ENCODE results near the gene POLN. TPM values are rescaled to one million over a fixed set of nuclear protein-coding genes. Genes with fewer than 3 reads are reported as not detected.

Gene POLN
- total and polyA plus RNA-seq, 2 experiments from 2014 or later: 1.7 to 2.0 TPM

DNA sequence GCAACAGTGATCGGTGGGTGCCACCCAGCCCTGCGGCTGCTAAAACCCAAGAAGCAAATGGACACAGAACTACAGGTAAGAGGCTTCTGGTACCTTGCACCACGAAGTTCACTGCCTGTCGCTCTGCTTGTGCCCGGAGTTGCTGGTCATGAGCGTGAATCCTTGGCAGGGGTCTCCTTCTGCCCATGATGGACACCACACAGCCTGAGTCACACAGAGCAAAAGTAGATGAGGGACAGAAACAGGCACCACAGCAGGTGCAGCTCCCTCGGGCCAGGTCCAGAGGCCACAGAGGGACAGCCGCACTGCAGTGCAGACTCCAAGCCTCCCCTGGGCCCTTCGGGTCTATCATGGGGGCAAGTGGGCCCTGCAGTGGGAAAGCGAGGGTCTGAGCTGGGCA, 160.4 kb downstream of the POLN start:
- WGBS (ENCODE audit: low lambda C conversion rate, missing lambda C conversion rate): 93% methylated on average over 10 of the region's 10 CpGs
- H3K4me2 ChIP-seq: no peak overlapping the region
- H3K4me3 ChIP-seq: no peak overlapping the region
- no peaks in the 10 kb centered on the region for H3K79me2 ChIP-seq
- H3K4me1 ChIP-seq (ENCODE audit: insufficient read depth): no peaks in the 10 kb centered on the region
- H4K20me1 ChIP-seq (ENCODE audit: insufficient read depth, poor library complexity, severe bottlenecking): no peaks in the 10 kb centered on the region
- no peak for DNase-seq (ENCODE audit: low spot score)
- H3K27ac ChIP-seq: no peak overlapping the region
- H3K9me2 ChIP-seq (replicated peaks; ENCODE audit: insufficient read depth): no peaks in the 10 kb centered on the region
- H3K9me3 ChIP-seq (ENCODE audit: low read depth): no peaks in the 10 kb centered on the region
- H2AFZ ChIP-seq: no peak overlapping the region
- TF ChIP-seq CTCF (IDR thresholded peaks at IDR 0.05; ENCODE audit: poor library complexity): no peak
- TF ChIP-seq EZH2 (IDR thresholded peaks at IDR 0.05; ENCODE audit: borderline replicate concordance): no peak
- TF ChIP-seq EZH2phosphoT487 (IDR thresholded peaks at IDR 0.05; ENCODE audit: low read depth, severe bottlenecking, unreplicated experiment): no peak
- no peaks in the 10 kb centered on the region for H3K27me3 ChIP-seq
- no peaks in the 10 kb centered on the region for H3K36me3 ChIP-seq (replicated peaks; ENCODE audit: insufficient read depth, low read depth)

DNA sequence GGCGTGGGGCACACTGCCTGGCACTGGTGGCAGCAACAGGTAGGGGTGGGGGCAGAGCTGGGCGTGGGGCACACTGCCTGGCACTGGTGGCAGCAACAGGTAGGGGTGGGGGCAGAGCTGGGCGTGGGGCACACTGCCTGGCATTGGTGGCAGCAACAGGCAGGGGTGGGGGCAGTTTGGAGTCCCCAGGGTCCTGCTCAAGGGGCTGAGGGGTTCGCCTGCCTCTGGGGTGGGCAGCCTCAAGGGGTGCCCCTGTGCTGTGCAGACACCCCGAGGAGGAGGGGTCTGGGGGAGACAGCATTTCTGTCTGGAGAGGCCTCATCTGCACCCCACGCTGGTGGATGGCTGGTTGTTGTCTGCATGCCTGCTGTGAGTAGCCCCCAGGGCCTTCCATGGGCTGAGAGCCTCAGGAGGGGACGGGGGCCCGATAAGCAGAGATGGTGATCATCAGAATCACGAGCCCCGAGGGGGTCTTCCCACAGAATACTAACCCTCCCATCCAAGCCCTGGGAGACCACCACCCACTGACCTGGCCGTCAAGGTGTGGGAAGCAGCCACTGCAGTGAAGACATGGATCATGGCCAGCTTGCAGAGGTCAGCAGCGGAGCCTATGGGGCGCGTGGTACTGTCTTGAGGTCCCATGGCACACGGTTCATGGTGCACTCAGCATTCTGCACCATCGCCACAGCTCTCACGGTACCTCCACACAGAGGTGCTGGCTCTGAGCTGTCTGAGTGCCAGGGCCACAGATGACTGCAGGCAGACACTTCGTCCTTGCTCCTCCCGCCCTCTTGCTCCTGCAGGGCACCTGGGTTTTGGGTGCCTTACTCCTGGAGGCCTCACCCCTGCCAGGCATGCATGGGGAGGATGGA, 161.3 kb downstream of the POLN start:
- H3K9me3 ChIP-seq (ENCODE audit: low read depth): no peaks in the 10 kb centered on the region
- no peak overlapping the region for H3K4me2 ChIP-seq
- no peak overlapping the region for H3K4me3 ChIP-seq
- DNase-seq (ENCODE audit: low spot score): no peak
- no peaks in the 10 kb centered on the region for H3K4me1 ChIP-seq (ENCODE audit: insufficient read depth)
- no peaks in the 10 kb centered on the region for H3K79me2 ChIP-seq
- WGBS (ENCODE audit: low lambda C conversion rate, missing lambda C conversion rate): 95% methylated on average over 14 of the region's 19 CpGs
- TF ChIP-seq CTCF (IDR thresholded peaks at IDR 0.05; ENCODE audit: poor library complexity) (no peak), EZH2phosphoT487 (IDR thresholded peaks at IDR 0.05; ENCODE audit: low read depth, severe bottlenecking, unreplicated experiment) (no peak), EZH2 (IDR thresholded peaks at IDR 0.05; ENCODE audit: borderline replicate concordance) (no peak)
- H2AFZ ChIP-seq: no peak overlapping the region
- H3K27ac ChIP-seq: no peak overlapping the region
- H3K36me3 ChIP-seq (replicated peaks; ENCODE audit: insufficient read depth, low read depth): no peaks in the 10 kb centered on the region
- H4K20me1 ChIP-seq (ENCODE audit: insufficient read depth, poor library complexity, severe bottlenecking): no peaks in the 10 kb centered on the region
- H3K9me2 ChIP-seq (replicated peaks; ENCODE audit: insufficient read depth): no peaks in the 10 kb centered on the region
- no peaks in the 10 kb centered on the region for H3K27me3 ChIP-seq

DNA sequence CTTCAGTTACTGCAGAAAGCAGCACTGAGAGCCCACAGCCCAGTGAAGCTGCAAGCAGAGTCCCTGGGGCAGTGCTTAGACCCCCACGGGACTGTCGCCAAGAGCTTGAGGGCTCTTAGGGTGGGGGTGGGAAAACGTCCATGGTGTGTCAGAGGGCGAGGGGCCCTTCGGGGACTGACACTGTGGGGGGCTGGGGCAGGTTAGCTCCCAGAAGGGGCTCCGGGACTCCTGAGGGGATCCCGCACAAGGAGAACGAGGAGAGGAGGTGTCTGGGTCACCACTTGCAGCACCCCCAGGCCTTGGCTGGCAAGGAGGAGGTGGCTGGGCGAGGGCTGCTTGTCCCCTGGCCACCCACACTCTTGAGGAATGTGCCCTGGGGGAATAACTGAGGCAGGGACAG, 162.0 kb downstream of the POLN start:
- H3K9me2 ChIP-seq (replicated peaks; ENCODE audit: insufficient read depth): no peaks in the 10 kb centered on the region
- H3K4me1 ChIP-seq (ENCODE audit: insufficient read depth): no peaks in the 10 kb centered on the region
- no peaks in the 10 kb centered on the region for H3K27me3 ChIP-seq
- H4K20me1 ChIP-seq (ENCODE audit: insufficient read depth, poor library complexity, severe bottlenecking): no peaks in the 10 kb centered on the region
- TF ChIP-seq EZH2 (IDR thresholded peaks at IDR 0.05; ENCODE audit: borderline replicate concordance) (no peak), EZH2phosphoT487 (IDR thresholded peaks at IDR 0.05; ENCODE audit: low read depth, severe bottlenecking, unreplicated experiment) (no peak), CTCF (IDR thresholded peaks at IDR 0.05; ENCODE audit: poor library complexity) (no peak)
- WGBS (ENCODE audit: low lambda C conversion rate, missing lambda C conversion rate): 95% methylated on average over 5 of the region's 9 CpGs
- no peak for DNase-seq (ENCODE audit: low spot score)
- H3K4me2 ChIP-seq: no peak overlapping the region
- no peaks in the 10 kb centered on the region for H3K36me3 ChIP-seq (replicated peaks; ENCODE audit: insufficient read depth, low read depth)
- H3K79me2 ChIP-seq: no peaks in the 10 kb centered on the region
- no peak overlapping the region for H3K27ac ChIP-seq
- H2AFZ ChIP-seq: no peak overlapping the region
- no peaks in the 10 kb centered on the region for H3K9me3 ChIP-seq (ENCODE audit: low read depth)
- H3K4me3 ChIP-seq: no peak overlapping the region
